ENCODE measurements around the gene PDP2.
A peak's percentile ranks its signal among the peaks of the same experiment; 100 is the strongest.

PDP2 gene

DNA sequence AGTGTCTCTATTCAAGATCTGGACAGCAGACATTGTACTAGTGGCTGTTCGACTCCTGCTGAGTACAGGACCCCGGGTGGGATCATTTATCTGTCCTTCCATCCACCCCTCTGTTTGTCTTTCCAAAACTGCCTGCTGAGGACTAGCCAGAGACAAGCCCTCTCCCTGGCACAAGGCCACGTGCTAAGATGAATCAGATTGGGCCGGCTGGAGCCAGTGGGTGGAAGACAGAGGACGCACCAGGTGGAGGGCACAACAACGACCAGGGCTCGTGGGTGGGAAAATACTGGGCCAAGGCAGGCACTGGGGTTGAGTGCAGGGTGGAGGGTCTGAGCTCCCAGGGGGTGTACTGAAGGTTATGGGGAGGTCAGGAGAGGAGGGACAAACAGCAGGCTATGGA is 37.5 kb upstream of the PDP2 start:
- H3K4me3 ChIP-seq (ENCODE audit: control insufficient read depth, low read depth, low read length), result no peak overlapping the region
- TF ChIP-seq CTCF (IDR thresholded peaks at IDR 0.05; ENCODE audit: control insufficient read depth, insufficient read depth, low read depth, low read length, missing control alignments), result no peak
- no peak for DNase-seq (ENCODE audit: low read depth)

DNA sequence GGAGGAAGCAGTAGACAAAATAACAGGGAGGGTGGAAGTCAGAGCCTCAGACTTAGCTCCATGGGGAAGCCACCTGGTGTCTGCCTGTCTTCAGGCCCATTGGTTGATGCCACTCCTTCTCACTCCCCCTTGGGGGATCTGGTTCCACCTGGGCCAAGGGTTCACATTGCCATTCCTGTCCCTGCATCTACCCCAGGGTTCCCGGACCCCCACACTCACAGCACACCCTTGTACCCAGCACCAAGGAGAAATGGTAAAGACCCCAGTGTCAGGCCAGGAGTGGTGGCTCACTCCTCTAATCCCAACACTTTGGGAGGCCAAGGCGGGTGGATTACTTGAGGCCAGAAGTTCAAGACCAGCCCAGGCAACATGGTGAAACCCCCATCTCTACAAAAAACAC is 37.1 kb upstream of the PDP2 start:
- no peak overlapping the region for H3K4me3 ChIP-seq (ENCODE audit: control insufficient read depth, low read depth, low read length)
- no peak for DNase-seq (ENCODE audit: low read depth)
- no peak for TF ChIP-seq CTCF (IDR thresholded peaks at IDR 0.05; ENCODE audit: control insufficient read depth, insufficient read depth, low read depth, low read length, missing control alignments)

DNA sequence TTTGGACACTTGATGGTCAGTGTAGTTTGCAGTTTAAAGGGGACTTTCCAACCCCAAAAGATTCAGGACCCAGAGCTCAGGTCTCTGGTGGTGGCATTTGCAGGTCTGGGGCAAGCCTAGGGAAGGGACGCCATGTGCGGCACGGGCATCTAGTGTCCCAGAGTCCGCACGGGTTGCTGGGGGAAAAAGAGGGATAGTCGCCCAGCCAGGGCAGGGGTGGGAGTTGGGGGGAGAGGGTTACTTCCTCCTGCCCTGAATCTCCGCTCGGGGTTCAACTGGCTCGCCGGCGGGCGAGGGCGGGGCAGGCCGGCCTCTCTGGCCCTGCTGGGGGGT is 36.3 kb upstream of the PDP2 start:
- no peak overlapping the region for H3K4me3 ChIP-seq (ENCODE audit: control insufficient read depth, low read depth, low read length)
- DNase-seq (ENCODE audit: low read depth), result no peak
- no peak for TF ChIP-seq CTCF (IDR thresholded peaks at IDR 0.05; ENCODE audit: control insufficient read depth, insufficient read depth, low read depth, low read length, missing control alignments)

DNA sequence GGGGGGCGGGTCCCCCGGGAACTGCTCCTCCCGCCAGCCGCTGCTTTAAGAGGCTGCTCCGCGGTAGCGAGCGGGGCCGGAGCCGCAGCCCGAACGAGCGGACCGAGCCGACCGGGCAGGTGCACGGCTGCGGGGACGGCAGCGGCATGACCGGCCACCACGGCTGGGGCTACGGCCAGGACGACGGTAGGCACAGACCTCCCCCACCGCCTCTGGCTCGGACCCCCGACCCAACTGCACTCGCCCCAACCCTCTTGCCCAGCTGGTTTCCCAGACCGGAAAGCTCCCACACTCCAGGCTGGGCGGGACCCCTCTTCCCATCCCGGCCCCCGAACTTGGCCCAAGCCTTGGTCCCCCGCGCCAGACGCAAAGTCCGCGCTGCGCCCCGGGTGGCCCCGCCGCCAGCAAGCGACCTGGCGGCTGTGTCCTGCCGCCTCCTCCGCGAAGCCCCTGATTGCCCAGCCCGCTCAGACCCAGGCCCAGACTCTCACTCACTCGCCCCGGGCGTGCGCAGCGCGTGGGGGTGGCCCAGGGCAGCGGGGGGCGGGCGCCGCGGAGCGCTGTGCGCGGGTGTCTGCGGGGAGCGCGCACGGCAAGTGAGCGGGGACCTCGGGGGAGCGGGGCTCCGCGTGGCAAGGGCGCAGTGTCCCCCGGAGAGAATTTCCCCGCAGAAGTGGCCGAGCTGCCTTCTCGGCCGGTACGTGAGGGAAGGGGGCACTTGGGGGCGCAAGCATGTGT is 35.8 kb upstream of the PDP2 start, which contains the start of gene CA7:
TSS of gene CA7 (plus strand) at position 73 of the 738 bp plus-strand sequence. CDS start at position 147, 74 bp downstream.
- no peak for TF ChIP-seq CTCF (IDR thresholded peaks at IDR 0.05; ENCODE audit: control insufficient read depth, insufficient read depth, low read depth, low read length, missing control alignments)
- no peak for DNase-seq (ENCODE audit: low read depth)
- peak within 1 kb of the TSS; percentile 38 for H3K4me3 ChIP-seq (ENCODE audit: control insufficient read depth, low read depth, low read length)

DNA sequence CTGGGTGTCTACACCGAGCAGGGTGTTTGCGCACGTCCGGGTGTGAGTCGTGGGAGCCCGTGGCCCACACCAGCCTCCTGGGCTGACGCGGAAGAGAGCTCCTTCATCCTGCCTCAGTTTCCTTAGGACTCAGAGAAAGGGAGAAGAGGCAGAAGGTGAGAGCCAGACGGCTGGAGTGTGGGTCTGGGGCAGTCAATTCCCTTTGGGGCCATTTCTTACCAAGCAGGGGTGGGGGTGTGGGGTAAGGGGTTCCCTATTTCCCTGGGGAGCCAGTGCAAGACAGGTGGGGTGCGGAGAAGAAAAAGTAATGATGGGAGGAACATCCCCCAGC is 35.3 kb upstream of the PDP2 start:
- DNase-seq (ENCODE audit: low read depth), result no peak
- no peak for TF ChIP-seq CTCF (IDR thresholded peaks at IDR 0.05; ENCODE audit: control insufficient read depth, insufficient read depth, low read depth, low read length, missing control alignments)
- H3K4me3 ChIP-seq (ENCODE audit: control insufficient read depth, low read depth, low read length), result peak overlapping the region; percentile 38

DNA sequence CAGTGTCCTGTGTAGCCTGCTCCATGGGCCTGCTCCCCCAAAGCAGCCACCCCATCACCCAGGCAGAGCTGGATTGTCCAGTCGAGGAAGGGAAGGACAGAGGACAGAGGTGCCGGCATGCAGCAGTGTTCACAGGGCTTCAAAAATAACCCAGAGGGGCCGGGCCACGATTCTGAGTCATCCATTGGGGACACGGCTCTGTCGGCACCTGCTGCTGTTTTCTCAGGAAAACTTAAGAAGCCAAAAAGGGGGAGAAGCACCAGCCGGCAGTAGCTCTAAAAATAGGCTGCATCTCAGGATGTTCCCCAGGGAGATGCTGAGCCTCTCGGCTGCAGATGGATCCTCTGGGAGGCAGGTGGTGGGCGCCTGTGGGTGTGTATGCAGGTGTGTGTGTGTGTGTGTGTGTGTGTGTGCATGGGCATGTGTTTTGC is 34.5 kb upstream of the PDP2 start:
- DNase-seq (ENCODE audit: low read depth), result no peak
- no peak overlapping the region for H3K4me3 ChIP-seq (ENCODE audit: control insufficient read depth, low read depth, low read length)
- TF ChIP-seq CTCF (IDR thresholded peaks at IDR 0.05; ENCODE audit: control insufficient read depth, insufficient read depth, low read depth, low read length, missing control alignments), result no peak

All from AG09309 (cell line).